Skeletal muscle tissue (tissue), 4 donors: Measurements from ENCODE around the gene UBXN7. TPM values are rescaled to one million over a fixed set of nuclear protein-coding genes. Genes with fewer than 3 reads are reported as not detected.

Source experiments
- H3K27ac ChIP-seq: one replicate; pipeline ENCODE4 v1.7.0; 2013; ENCODE audit warnings: mild to moderate bottlenecking, low read depth, low read length, inconsistent platforms
- H3K27me3 ChIP-seq, 3 donors: one replicate each; pipeline ENCODE4 v1.7.0; 2013; ENCODE audit warnings: low read length in 3 of 3; ENCODE audit not compliant: control insufficient read depth in 3 of 3, insufficient read depth in 3 of 3
- H3K36me3 ChIP-seq, 3 donors: one replicate each; pipeline ENCODE4 v1.7.0; 2013; ENCODE audit warnings: low read length in 3 of 3; ENCODE audit not compliant: control insufficient read depth in 3 of 3, insufficient read depth in 3 of 3
- H3K4me1 ChIP-seq, 3 donors: one replicate each; pipeline ENCODE4 v1.7.0; 2013; ENCODE audit warnings: low read length in 3 of 3, mild to moderate bottlenecking in 3 of 3; ENCODE audit not compliant: control insufficient read depth in 3 of 3, insufficient read depth in 3 of 3
- H3K4me3 ChIP-seq, 3 donors: one replicate each; pipeline ENCODE4 v1.7.0; 2013; ENCODE audit warnings: low read length in 3 of 3
- H3K9ac ChIP-seq, 3 donors: one replicate each; pipeline ENCODE4 v1.7.0; 2013; ENCODE audit warnings: low read length in 3 of 3, mild to moderate bottlenecking in 3 of 3, moderate library complexity in 2 of 3, low read depth in 1 of 3
- H3K9me3 ChIP-seq, 3 donors: one replicate each; pipeline ENCODE4 v1.7.0; 2013; ENCODE audit warnings: low read length in 3 of 3; ENCODE audit not compliant: control insufficient read depth in 3 of 3
- total RNA-seq: library from RNA; depleted of rRNA; stranded (reverse); fragments of >200 nt; gene quantifications from one replicate; pipeline ENCODE4 v1.2.3, GENCODE V29; 2014
- donor health status: Osteomylitis.

The UBXN7 gene
- total RNA-seq, 1 donor from 2014 or later = 26.1 TPM

DNA sequence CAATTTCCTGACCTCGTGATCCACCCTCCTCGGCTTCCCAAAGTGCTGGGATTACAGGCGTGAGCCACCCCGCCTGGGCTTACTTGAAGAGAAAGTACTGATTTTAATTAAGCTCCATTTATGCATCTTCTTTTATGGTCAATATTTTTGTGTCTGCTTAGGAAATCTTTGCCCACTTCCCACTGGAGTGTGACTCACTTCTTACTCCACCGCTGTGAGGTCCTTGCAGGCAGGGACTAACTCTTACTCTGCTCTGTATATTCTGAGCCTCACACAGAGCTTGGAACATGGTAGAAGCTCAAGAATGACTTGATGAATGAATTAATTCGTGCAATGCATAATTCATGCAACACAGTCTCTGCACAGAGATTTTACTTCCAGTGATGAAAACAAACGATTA, 91.1 kb downstream of the UBXN7 start:
- no peaks in the 10 kb centered on the region for H3K9me3 ChIP-seq
- peaks cover 0 to 9% (median 0%) of the 10 kb centered on the region in 3 donors for H3K4me1 ChIP-seq
- no peak overlapping the region for H3K4me3 ChIP-seq
- peaks cover 0 to 5% (median 3%) of the 10 kb centered on the region in 3 donors for H3K27me3 ChIP-seq
- no peak overlapping the region for H3K9ac ChIP-seq
- no peaks in the 10 kb centered on the region for H3K36me3 ChIP-seq
- H3K27ac ChIP-seq = no peak overlapping the region

DNA sequence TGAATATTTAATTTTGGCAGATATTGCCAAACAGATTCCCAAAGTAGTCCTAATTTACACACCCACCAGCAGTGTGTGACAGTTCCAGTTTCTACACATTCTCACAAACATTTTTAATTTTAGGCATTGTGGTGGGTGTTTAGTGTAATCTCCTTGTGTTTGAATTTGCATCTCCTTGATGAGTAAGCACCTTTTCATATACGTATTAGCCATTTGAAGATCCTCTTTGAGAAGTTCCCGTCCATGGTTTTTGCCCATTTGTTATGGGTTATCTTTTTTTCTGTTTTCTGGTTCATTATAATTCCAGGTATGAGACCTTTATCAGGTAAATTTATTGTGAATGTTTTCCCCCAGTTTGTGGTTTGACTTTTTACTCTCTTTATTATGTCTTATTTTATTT, 91.8 kb downstream of the UBXN7 start:
- H3K27ac ChIP-seq = no peak overlapping the region
- H3K4me3 ChIP-seq = no peak overlapping the region
- peaks cover 0 to 8% (median 3%) of the 10 kb centered on the region in 3 donors for H3K27me3 ChIP-seq
- no peak overlapping the region for H3K9ac ChIP-seq
- H3K36me3 ChIP-seq = no peaks in the 10 kb centered on the region
- peaks cover 0 to 9% (median 0%) of the 10 kb centered on the region in 3 donors for H3K4me1 ChIP-seq
- no peaks in the 10 kb centered on the region for H3K9me3 ChIP-seq

DNA sequence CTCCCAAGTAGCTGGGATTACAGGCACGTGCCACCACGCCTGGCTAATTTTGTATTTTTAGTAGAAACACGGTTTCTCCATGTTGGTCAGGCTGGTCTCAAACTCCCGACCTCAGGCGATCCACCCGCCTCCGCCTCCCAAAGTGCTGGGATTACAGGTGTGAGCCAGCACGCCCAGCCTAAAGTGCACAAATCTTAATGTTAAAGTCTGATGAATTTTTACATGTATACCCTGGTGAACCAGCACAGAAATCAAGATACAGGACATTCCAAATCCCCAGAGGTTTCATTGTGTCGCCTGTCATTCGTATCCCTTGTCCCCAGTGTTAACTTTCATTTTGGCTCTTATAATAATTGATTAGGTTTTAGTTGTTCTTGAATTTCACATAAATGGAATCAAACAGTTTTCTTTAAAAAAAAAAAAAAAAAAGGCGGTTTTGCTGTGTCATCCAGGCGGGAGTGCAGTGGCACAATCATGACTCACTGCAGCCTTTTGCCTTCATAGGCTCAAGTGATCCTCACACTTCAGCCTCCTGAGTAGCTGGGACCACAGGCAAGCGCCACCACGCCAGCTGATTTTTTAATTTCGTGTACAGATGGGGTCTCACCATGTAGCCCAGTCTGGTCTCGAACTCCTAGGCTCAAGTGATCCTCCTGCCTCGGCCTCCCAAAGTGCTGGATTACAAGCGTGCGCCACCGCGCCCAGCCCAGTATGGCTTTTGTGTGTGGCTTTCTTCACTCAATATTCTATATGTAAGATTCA, 92.6 kb downstream of the UBXN7 start:
- H3K9ac ChIP-seq = no peak overlapping the region

GRCh38 chr3:196339044-196339443, 93.2 kb downstream of the UBXN7 start:
- Histone ChIP-seq H3K4me3 (no peak overlapping the region), H3K9ac (no peak overlapping the region), H3K4me1 (peaks cover 0 to 9% (median 0%) of the 10 kb centered on the region in 3 donors), H3K27ac (no peak overlapping the region), H3K27me3 (peaks cover 0 to 10% (median 3%) of the 10 kb centered on the region in 3 donors), H3K36me3 (no peaks in the 10 kb centered on the region), H3K9me3 (no peaks in the 10 kb centered on the region)

More for the DNA sequence above, 92.6 kb downstream of the UBXN7 start:
- Histone ChIP-seq H3K27ac (no peak overlapping the region), H3K4me1 (peaks cover 0 to 9% (median 0%) of the 10 kb centered on the region in 3 donors), H3K4me3 (no peak overlapping the region), H3K36me3 (no peaks in the 10 kb centered on the region), H3K27me3 (peaks cover 0 to 10% (median 3%) of the 10 kb centered on the region in 3 donors), H3K9me3 (no peaks in the 10 kb centered on the region)

GRCh38 chr3:196336319-196337145, 95.7 kb downstream of the UBXN7 start:
- Histone ChIP-seq H3K9ac (no peak overlapping the region), H3K27me3 (peaks cover 0 to 10% (median 3%) of the 10 kb centered on the region in 3 donors), H3K4me1 (peaks cover 0 to 9% (median 0%) of the 10 kb centered on the region in 3 donors), H3K27ac (no peak overlapping the region), H3K36me3 (no peaks in the 10 kb centered on the region), H3K4me3 (no peak overlapping the region), H3K9me3 (no peaks in the 10 kb centered on the region)

GRCh38 chr3:196335503-196335948, 96.7 kb downstream of the UBXN7 start:
- Histone ChIP-seq H3K9ac (no peak overlapping the region), H3K36me3 (no peaks in the 10 kb centered on the region), H3K4me3 (no peak overlapping the region), H3K27me3 (peaks cover 0 to 10% (median 3%) of the 10 kb centered on the region in 3 donors), H3K9me3 (no peaks in the 10 kb centered on the region), H3K27ac (no peak overlapping the region), H3K4me1 (peaks cover 0 to 9% (median 0%) of the 10 kb centered on the region in 3 donors)

- peaks cover 0 to 10% (median 3%) of the 10 kb centered on the region in 3 donors for H3K27me3 ChIP-seq
- no peak overlapping the region for H3K4me3 ChIP-seq
- no peak overlapping the region for H3K9ac ChIP-seq
- peaks cover 0 to 9% (median 0%) of the 10 kb centered on the region in 3 donors for H3K4me1 ChIP-seq
- H3K36me3 ChIP-seq = no peaks in the 10 kb centered on the region
- no peaks in the 10 kb centered on the region for H3K9me3 ChIP-seq
- no peak overlapping the region for H3K27ac ChIP-seq
Measured at GRCh38 chr3:196334982-196335381, 97.2 kb downstream of the UBXN7 start.

DNA sequence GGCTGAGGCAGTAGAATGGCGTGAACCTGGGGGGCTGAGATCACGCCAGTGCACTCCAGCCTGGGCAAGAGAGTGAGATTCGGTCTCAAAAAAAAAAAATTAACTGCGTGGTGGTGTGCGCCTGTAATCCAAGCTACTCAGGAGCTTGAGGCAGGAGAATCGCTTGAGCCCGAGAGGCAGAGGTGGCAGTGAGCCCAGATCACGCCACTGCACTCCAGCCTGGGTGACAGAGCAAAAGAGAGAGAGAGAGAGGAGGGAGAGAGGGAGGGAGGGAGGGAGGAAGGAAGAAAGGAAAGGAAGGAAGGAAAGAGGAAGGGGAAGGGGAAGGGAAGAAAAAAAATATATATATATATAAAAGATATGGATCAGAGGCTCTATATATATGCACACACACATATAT, 100.1 kb downstream of the UBXN7 start:
- no peaks in the 10 kb centered on the region for H3K9me3 ChIP-seq
- no peaks in the 10 kb centered on the region for H3K4me1 ChIP-seq
- no peak overlapping the region for H3K4me3 ChIP-seq
- H3K27ac ChIP-seq = no peak overlapping the region
- no peaks in the 10 kb centered on the region for H3K36me3 ChIP-seq
- peaks cover 0 to 5% (median 4%) of the 10 kb centered on the region in 3 donors for H3K27me3 ChIP-seq
- H3K9ac ChIP-seq = no peak overlapping the region

DNA sequence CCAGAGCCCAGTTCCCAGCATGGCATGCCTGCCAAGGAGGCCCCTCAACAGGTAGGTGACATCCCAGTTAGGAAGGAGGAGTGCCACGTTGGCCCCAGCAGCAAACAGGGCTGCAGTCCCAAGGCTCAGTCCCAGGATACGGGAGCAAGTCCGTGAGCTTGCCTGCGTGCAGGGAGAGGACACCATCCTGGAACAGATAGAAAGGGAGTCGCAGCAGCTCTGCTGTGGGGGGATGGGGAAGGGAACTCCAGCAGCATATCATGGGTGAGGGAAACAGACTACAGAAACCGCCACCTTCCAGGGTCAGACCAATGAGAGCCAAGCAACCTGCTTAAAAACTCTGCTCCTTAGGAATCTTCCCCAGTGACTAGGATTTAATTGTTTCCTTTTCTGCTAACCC, 104.8 kb downstream of the UBXN7 start:
- Histone ChIP-seq H3K9me3 (no peaks in the 10 kb centered on the region), H3K27me3 (peaks cover 0 to 4% (median 0%) of the 10 kb centered on the region in 3 donors), H3K9ac (no peak overlapping the region), H3K36me3 (peaks cover 0 to 3% (median 0%) of the 10 kb centered on the region in 3 donors), H3K27ac (no peak overlapping the region), H3K4me1 (peaks cover 0 to 7% (median 3%) of the 10 kb centered on the region in 3 donors), H3K4me3 (no peak overlapping the region)
